ENCODE results near the gene IRS1.
"Not testable (repeated sequence)": the region's sequence is repeated elsewhere in the genome, so short reads cannot be mapped to it uniquely, and the experiment has no call there.

- not testable (repeated sequence) for TF ChIP-seq SMC3 (IDR thresholded peaks at IDR 0.05; ENCODE audit: low read depth, low read length); CTCF (conservative IDR thresholded peaks at IDR 0.05; ENCODE audit: low read depth, low read length); POLR2A (IDR thresholded peaks at IDR 0.05; ENCODE audit: low read depth, low read length); CEBPB (IDR thresholded peaks at IDR 0.05; ENCODE audit: low read depth, low read length); USF2 (IDR thresholded peaks at IDR 0.05; ENCODE audit: low read depth, low read length); RAD21 (IDR thresholded peaks at IDR 0.05; ENCODE audit: low read length); CHD1 (IDR thresholded peaks at IDR 0.05; ENCODE audit: low read depth, low read length); NFE2L2 (IDR thresholded peaks at IDR 0.05; ENCODE audit: low read depth, low read length); MAFK (IDR thresholded peaks at IDR 0.05; ENCODE audit: low read depth, low read length); MAZ (IDR thresholded peaks at IDR 0.05; ENCODE audit: borderline replicate concordance, low read depth, low read length); ELK1 (IDR thresholded peaks at IDR 0.05; ENCODE audit: borderline replicate concordance, low read depth, low read length); FOS (IDR thresholded peaks at IDR 0.05; ENCODE audit: low read depth, low read length); MXI1 (IDR thresholded peaks at IDR 0.05; ENCODE audit: borderline replicate concordance, low read depth, low read length); RFX5 (IDR thresholded peaks at IDR 0.05; ENCODE audit: low read depth, low read length)
Measured at GRCh38 chr2:226834880-226835279, 35.3 kb upstream of the IRS1 start.

Measured in IMR-90 (cell line).